ENCODE results near the gene ECSCR.

GRCh38 chr5:139419226-139420192 is 43.0 kb downstream of the ECSCR start:
- TF ChIP-seq, protein P1, sequence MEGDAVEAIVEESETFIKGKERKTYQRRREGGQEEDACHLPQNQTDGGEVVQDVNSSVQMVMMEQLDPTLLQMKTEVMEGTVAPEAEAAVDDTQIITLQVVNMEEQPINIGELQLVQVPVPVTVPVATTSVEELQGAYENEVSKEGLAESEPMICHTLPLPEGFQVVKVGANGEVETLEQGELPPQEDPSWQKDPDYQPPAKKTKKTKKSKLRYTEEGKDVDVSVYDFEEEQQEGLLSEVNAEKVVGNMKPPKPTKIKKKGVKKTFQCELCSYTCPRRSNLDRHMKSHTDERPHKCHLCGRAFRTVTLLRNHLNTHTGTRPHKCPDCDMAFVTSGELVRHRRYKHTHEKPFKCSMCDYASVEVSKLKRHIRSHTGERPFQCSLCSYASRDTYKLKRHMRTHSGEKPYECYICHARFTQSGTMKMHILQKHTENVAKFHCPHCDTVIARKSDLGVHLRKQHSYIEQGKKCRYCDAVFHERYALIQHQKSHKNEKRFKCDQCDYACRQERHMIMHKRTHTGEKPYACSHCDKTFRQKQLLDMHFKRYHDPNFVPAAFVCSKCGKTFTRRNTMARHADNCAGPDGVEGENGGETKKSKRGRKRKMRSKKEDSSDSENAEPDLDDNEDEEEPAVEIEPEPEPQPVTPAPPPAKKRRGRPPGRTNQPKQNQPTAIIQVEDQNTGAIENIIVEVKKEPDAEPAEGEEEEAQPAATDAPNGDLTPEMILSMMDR (IDR thresholded peaks at IDR 0.05), result peak; percentile 4; the same call in 1 of the 2 replicates
- TF ChIP-seq, protein P2, sequence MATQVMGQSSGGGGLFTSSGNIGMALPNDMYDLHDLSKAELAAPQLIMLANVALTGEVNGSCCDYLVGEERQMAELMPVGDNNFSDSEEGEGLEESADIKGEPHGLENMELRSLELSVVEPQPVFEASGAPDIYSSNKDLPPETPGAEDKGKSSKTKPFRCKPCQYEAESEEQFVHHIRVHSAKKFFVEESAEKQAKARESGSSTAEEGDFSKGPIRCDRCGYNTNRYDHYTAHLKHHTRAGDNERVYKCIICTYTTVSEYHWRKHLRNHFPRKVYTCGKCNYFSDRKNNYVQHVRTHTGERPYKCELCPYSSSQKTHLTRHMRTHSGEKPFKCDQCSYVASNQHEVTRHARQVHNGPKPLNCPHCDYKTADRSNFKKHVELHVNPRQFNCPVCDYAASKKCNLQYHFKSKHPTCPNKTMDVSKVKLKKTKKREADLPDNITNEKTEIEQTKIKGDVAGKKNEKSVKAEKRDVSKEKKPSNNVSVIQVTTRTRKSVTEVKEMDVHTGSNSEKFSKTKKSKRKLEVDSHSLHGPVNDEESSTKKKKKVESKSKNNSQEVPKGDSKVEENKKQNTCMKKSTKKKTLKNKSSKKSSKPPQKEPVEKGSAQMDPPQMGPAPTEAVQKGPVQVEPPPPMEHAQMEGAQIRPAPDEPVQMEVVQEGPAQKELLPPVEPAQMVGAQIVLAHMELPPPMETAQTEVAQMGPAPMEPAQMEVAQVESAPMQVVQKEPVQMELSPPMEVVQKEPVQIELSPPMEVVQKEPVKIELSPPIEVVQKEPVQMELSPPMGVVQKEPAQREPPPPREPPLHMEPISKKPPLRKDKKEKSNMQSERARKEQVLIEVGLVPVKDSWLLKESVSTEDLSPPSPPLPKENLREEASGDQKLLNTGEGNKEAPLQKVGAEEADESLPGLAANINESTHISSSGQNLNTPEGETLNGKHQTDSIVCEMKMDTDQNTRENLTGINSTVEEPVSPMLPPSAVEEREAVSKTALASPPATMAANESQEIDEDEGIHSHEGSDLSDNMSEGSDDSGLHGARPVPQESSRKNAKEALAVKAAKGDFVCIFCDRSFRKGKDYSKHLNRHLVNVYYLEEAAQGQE (IDR thresholded peaks at IDR 0.05; ENCODE audit: insufficient read depth in 1 of 2, low read depth in 2 of 2, low read length in 1 of 2), result no peak
- no peak for TF ChIP-seq POLR2AphosphoS5 (IDR thresholded peaks at IDR 0.05; ENCODE audit: low read depth, low read length)
